Upper lobe of left lung (tissue), 4 donors: ENCODE data around the gene SNTN.

ENCODE experiments used
- CTCF ChIP-seq, 6 experiments: fragments of 450-650 bp in 4 of 6; fragments of 200-600 bp in 2 of 6; sonication (generic) in 2 of 6; IDR thresholded peaks; one replicate each; pipeline ENCODE4 v1.5.1; 2016 to 2019; ENCODE audit warnings: antibody characterized with exemption in 6 of 6
- POLR2A ChIP-seq, 4 donors: fragments of 450-650 bp; IDR thresholded peaks; one replicate each; pipeline ENCODE4 v1.5.1; 2016 to 2017; ENCODE audit warnings: antibody characterized with exemption in 4 of 4, mild to moderate bottlenecking in 2 of 4

GRCh38 chr3:63662500-63662899 lies 10.0 kb downstream of the SNTN start:
- TF ChIP-seq CTCF (IDR thresholded peaks at IDR 0.05) (no peak), POLR2A (IDR thresholded peaks at IDR 0.05) (no peak)
